Sigmoid colon (tissue), 7 donors: Measurements from ENCODE around the gene ZNHIT3. TPM values are rescaled to one million over a fixed set of nuclear protein-coding genes. Genes with fewer than 3 reads are reported as not detected.
A peak's percentile ranks its signal among the peaks of the same experiment; 100 is the strongest.

Source experiments
- DNase-seq: peaks from one replicate; pipeline ENCODE4 v3.0.0-alpha.2; 2019
- H3K27ac ChIP-seq, 4 donors: fragments of 200-600 bp; sonication (generic); one replicate each; pipeline ENCODE4 v1.5.1; 2016 to 2019; ENCODE audit warnings: mild to moderate bottlenecking in 1 of 4
- H3K27me3 ChIP-seq, 3 donors: fragments of 200-600 bp; sonication (generic); one replicate each; pipeline ENCODE4 v1.5.1; 2019; ENCODE audit warnings: mild to moderate bottlenecking in 1 of 3
- H3K36me3 ChIP-seq, 4 donors: fragments of 200-600 bp; sonication (generic); one replicate each; pipeline ENCODE4 v1.5.1; 2016 to 2019
- H3K4me1 ChIP-seq, 4 donors: fragments of 200-600 bp; sonication (generic); one replicate each; pipeline ENCODE4 v1.5.1; 2017 to 2019
- H3K4me3 ChIP-seq, 4 donors: fragments of 200-600 bp; sonication (generic); one replicate each; pipeline ENCODE4 v1.5.1; 2017 to 2019; ENCODE audit warnings: mild to moderate bottlenecking in 2 of 4, moderate library complexity in 1 of 4
- H3K9me3 ChIP-seq, 4 donors: fragments of 200-600 bp in 3 of 4; sonication (generic) in 3 of 4; one replicate each; pipeline versions ENCODE4 v1.5.1 to v1.6.1; 2013 to 2019
- CTCF ChIP-seq, 4 experiments: fragments of 450-650 bp in 3 of 4; fragments of 200-600 bp in 1 of 4; IDR thresholded peaks; one replicate each; pipeline ENCODE4 v1.5.1; 2016 to 2019; ENCODE audit warnings: antibody characterized with exemption in 4 of 4, mild to moderate bottlenecking in 3 of 4, moderate library complexity in 2 of 4
- EP300 ChIP-seq, 4 donors: sonication (generic); formaldehyde crosslinking; IDR thresholded peaks; one replicate each; pipeline ENCODE4 v1.6.1; 2017; ENCODE audit warnings: antibody characterized with exemption in 4 of 4
- POLR2A ChIP-seq, 2 donors: fragments of 450-650 bp; IDR thresholded peaks; one replicate each; pipeline ENCODE4 v1.6.1; 2016; ENCODE audit warnings: antibody characterized with exemption in 2 of 2, mild to moderate bottlenecking in 2 of 2, moderate library complexity in 2 of 2
- POLR2AphosphoS5 ChIP-seq, 4 donors: sonication (generic); formaldehyde crosslinking; IDR thresholded peaks; one replicate each; pipeline ENCODE4 v1.6.1; 2017; ENCODE audit warnings: antibody characterized with exemption in 4 of 4
- WGBS, 2 donors: extraction: QIAGEN DNeasy Blood & Tissue Kit; methylation state at CpG; one replicate each; pipeline ENCODE4 v1.1.7; 2013; 5-methylcytosine and 5-hydroxymethylcytosine counted together
- intact Hi-C: fragments of 100-400 bp; cut with DNase I; formaldehyde crosslinking; loops from one replicate; pipeline ENCODE4 v1.15.1; 2023
- polyA plus RNA-seq, 3 donors: library from polyadenylated mRNA; stranded (reverse); fragments of 200-250 nt; gene quantifications; one replicate each; pipeline ENCODE4 v1.2.3, GENCODE V29; 2013
- total RNA-seq, 4 donors: library from RNA; depleted of rRNA; stranded (reverse); fragments of >200 nt; gene quantifications; one replicate each; pipeline ENCODE4 v1.1.0, GENCODE V29; 2016
- donor health status: healthy with polysubstance abuse.
- donor health status: Bipolar disorder and iron deficiency.
- donor health status: healthy.

ZNHIT3 gene
- total and polyA plus RNA-seq, 7 donors, result 31.0 to 60.7 (median 49.9) TPM

GRCh38 chr17:36485805-36486203, 677 bp upstream of the ZNHIT3 start:
- peak overlapping the region; percentile 68 to 99 (median 89) for H3K4me3 ChIP-seq
- peaks cover 0 to 40% (median 33%) of the 10 kb centered on the region in 4 donors for H3K4me1 ChIP-seq
- H3K27ac ChIP-seq, result peak overlapping the region; percentile 78 to 90 (median 84)
- no peak for DNase-seq
- H3K27me3 ChIP-seq, result peaks cover 0 to 19% (median 0%) of the 10 kb centered on the region in 3 donors
- no peaks in the 10 kb centered on the region for H3K36me3 ChIP-seq
- WGBS, 2 donors, result 42 to 49% methylated on average over 10 of the region's 10 CpGs
- TF ChIP-seq EP300 (IDR thresholded peaks at IDR 0.05) (no peak), POLR2AphosphoS5 (IDR thresholded peaks at IDR 0.05) (no peak), POLR2A (IDR thresholded peaks at IDR 0.05) (no peak), CTCF (IDR thresholded peaks at IDR 0.05) (no peak)
- intact Hi-C loops, result loop anchor here (5.0 to 10.0 kb wide), 2 partner anchors 46 to 109 kb away; partner anchors contain the start of genes DHRS11, MYO19 and PIGW
- H3K9me3 ChIP-seq, result no peaks in the 10 kb centered on the region

GRCh38 chr17:36493956-36494355, 7.5 kb downstream of the ZNHIT3 start:
- peaks cover 28 to 71% (median 40%) of the 10 kb centered on the region in 4 donors for H3K36me3 ChIP-seq
- no peaks in the 10 kb centered on the region for H3K9me3 ChIP-seq
- H3K27ac ChIP-seq, result no peak overlapping the region
- WGBS, 2 donors, result 75 to 85% methylated on average over 1 of the region's 1 CpG
- DNase-seq, result no peak
- no peak for TF ChIP-seq CTCF (IDR thresholded peaks at IDR 0.05)
- TF ChIP-seq POLR2AphosphoS5 (IDR thresholded peaks at IDR 0.05), result no peak
- TF ChIP-seq EP300 (IDR thresholded peaks at IDR 0.05), result no peak
- no peak for TF ChIP-seq POLR2A (IDR thresholded peaks at IDR 0.05)
- no peaks in the 10 kb centered on the region for H3K27me3 ChIP-seq
- intact Hi-C loops, result no loop called here
- H3K4me3 ChIP-seq, result no peak overlapping the region
- H3K4me1 ChIP-seq, result peaks cover 0 to 3% (median 0%) of the 10 kb centered on the region in 4 donors

- TF ChIP-seq CTCF (IDR thresholded peaks at IDR 0.05) (no peak), POLR2AphosphoS5 (IDR thresholded peaks at IDR 0.05) (no peak), POLR2A (IDR thresholded peaks at IDR 0.05) (no peak), EP300 (IDR thresholded peaks at IDR 0.05) (no peak)
- H3K36me3 ChIP-seq, result peaks cover 28 to 74% (median 40%) of the 10 kb centered on the region in 4 donors
- intact Hi-C loops, result no loop called here
- H3K4me3 ChIP-seq, result no peak overlapping the region
- WGBS, 2 donors, result 50 to 83% methylated on average over 5 of the region's 5 CpGs
- no peaks in the 10 kb centered on the region for H3K27me3 ChIP-seq
- DNase-seq, result no peak
- H3K9me3 ChIP-seq, result no peaks in the 10 kb centered on the region
- H3K27ac ChIP-seq, result no peak overlapping the region
- H3K4me1 ChIP-seq, result no peaks in the 10 kb centered on the region
Observed at GRCh38 chr17:36494674-36495073, 8.2 kb downstream of the ZNHIT3 start.

GRCh38 chr17:36495076-36495578, 8.6 kb downstream of the ZNHIT3 start:
- TF ChIP-seq EP300 (IDR thresholded peaks at IDR 0.05) (no peak), POLR2A (IDR thresholded peaks at IDR 0.05) (no peak), CTCF (IDR thresholded peaks at IDR 0.05) (no peak), POLR2AphosphoS5 (IDR thresholded peaks at IDR 0.05) (no peak)
- DNase-seq, result peak; percentile 4
- Histone ChIP-seq H3K36me3 (peaks cover 28 to 74% (median 40%) of the 10 kb centered on the region in 4 donors), H3K27ac (no peak overlapping the region), H3K27me3 (no peaks in the 10 kb centered on the region), H3K9me3 (no peaks in the 10 kb centered on the region), H3K4me1 (no peaks in the 10 kb centered on the region), H3K4me3 (no peak overlapping the region)
- 68 to 81% methylated on average over 3 of the region's 3 CpGs for WGBS, 2 donors
- intact Hi-C loops, result no loop called here
